ENCODE measurements around the gene LECT2.

LECT2 gene

DNA sequence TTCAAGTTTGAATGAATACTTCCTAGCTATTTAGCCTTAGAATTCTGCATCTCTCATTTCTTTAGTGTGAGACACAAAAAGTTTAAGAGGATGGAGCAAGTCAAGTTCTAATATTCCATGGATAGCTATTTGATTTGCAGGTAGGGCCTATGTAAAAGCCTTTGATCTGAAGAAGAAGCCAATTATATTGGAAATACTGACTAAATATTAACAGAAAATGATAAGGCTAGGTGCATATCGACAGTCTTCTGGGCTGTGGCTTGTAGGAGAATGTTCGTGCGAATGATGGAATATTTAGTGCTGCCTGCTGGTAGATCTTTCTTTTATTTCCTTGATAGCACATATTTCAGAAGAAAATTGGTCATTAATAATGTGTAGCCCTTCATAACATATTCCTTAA is at the start of gene LECT2:
Gene LECT2 (minus strand): TSS at position 85 of the 400 bp plus-strand sequence. CDS start 150 bp downstream, outside the sequence.
- DNase-seq, result no peak

GRCh38 chr5:136004436-136004835 is 49.7 kb upstream of the LECT2 start:
- DNase-seq, result no peak

DNA sequence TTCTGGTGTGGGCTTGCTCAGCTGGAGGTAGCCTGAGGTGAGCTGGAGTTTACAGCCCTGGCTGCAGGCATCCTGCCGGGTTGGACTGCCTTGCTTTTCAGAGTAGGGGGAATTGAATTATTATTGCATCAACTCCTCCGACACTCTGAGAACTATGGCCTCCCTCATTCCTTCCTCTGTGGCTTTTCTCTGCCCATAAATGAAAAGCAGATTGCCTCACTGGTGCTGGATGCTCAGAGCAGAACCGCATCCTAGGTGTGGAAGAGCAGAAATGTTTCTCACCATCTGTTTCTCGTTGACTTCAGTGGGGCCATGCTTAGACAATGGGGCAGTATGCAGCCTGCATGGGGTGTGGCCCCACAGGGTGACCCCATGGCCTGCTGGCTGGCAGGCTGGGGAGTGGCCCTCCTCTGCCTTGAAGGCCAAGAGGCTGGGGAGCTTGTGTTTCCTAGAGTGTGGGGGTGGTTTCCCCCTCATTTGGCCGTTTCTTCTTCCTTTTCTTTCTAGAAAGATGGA is 46.7 kb upstream of the LECT2 start:
- DNase-seq, result no peak

GRCh38 chr5:136000932-136001331 is 46.1 kb upstream of the LECT2 start:
- no peak for DNase-seq

GRCh38 chr5:136000147-136000546 is 45.4 kb upstream of the LECT2 start:
- DNase-seq, result no peak

DNA sequence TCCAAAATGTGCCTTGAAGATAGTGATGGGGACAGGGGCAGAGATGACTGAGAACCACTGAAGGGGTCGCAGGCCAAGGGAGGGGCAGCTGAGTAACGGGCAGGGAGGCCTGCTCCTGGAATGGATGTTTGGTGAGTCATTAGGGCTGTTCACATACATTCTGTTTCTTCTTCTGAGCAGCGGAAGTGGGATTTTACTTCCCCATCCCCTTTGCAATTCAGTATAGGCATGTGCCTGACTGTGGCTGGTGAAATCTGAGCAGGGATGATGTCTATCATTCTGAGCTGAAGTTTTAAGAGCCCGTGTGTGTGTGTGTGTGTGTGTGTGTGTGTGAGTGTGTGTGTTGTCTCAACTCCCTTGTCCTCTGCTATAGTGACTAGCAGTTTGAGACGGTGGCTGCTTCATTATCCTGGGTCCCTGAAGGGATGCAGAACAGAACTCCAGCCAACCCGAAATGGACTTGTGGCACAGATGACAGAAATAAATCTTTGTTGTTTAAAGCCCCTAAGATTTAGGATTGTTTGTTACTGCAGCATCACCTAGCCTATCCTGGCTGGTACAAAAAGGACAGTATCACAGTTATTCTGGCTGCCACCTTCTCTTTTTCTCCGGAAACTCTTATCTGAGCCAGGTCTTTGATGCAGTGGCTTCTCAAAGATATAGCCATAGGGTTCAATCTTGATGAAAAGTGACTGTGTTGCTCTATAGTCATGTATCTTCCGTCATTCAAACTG is 44.8 kb upstream of the LECT2 start:
- no peak for DNase-seq

DNA sequence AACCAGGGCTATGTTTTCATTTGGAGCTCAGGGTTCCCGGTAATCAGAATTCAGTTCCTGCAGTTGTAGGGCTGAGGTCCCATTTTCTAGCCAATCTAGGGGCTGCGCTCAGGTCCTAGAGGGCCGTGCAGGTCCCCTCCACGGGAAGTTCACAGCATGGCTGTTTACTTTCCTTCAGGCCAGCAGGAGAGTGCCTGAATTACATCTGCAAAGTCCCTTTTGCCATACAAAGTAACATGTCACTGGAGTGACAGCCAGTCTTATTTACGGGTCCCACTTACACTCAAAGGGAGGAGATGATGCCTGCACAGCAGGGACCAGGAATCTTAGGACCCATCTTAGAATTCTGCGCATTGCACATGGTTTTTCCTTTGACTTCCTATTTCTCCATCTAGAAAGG is 44.1 kb upstream of the LECT2 start:
- DNase-seq, result no peak

GRCh38 chr5:135997673-135998335 is 43.0 kb upstream of the LECT2 start:
- DNase-seq, result no peak

DNA sequence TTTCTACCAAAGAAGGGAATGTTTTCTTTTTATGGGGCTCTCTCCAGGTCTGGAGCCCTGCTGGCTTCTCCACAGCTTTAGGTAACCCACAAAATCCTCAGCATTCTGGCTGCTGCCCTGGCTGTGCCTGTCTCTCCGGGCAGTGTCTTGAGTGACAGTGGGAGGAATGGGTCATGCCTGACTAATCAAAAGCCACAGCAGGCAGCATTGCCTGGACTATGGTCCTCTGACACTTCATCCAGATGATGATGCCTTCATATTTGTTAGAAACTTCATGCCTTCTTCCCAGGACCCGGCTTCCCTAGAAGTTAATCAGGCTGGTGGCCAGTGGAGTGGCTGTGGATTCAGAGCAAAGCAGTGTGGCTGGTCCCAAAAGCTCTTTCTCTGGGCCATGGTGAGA is 41.8 kb upstream of the LECT2 start:
- no peak for DNase-seq

GRCh38 chr5:135995976-135996375 is 41.2 kb upstream of the LECT2 start:
- no peak for DNase-seq

- no peak for DNase-seq
These were observed 39.3 kb upstream of the LECT2 start for GRCh38 chr5:135993880-135994636.

GRCh38 chr5:135993335-135993879 is 38.6 kb upstream of the LECT2 start:
- no peak for DNase-seq

GRCh38 chr5:135991429-135991828 is 36.6 kb upstream of the LECT2 start:
- DNase-seq, result no peak

DNA sequence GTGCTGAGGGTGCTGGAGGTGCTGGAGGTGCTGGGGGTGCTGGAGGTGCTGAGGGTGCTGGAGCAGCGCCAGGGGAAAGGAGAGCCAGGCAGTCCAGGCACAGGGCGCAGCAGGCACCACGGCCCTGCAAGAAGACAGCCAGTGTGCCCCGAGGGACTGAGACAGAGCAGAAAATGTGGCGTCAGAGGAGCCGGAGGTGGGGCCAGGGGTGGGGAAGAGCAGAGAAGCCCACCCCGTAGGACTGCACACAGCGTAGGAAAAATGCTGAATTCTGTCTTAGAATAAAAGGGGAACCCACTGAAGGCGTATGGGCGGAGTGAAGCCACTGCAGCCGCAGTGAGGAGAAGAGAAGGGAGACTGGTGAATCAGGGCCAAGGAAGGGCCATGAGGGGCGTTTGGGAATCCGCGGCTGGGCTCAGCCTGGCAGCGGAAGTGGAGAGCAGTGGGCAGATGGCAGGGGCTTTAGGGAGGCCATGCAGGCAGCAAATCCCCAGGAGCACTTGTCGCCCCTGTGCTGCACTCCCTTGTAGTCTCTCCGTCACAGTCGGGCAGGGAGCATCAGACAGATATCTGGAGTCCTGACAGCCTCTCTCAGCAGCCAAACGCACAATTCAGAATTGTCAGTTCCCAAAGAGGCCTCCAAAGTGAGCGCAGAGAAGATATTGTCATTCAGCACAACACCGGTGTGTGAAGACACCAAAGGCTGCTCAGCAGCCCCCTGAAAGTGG is 35.9 kb upstream of the LECT2 start:
- DNase-seq, result no peak

DNA sequence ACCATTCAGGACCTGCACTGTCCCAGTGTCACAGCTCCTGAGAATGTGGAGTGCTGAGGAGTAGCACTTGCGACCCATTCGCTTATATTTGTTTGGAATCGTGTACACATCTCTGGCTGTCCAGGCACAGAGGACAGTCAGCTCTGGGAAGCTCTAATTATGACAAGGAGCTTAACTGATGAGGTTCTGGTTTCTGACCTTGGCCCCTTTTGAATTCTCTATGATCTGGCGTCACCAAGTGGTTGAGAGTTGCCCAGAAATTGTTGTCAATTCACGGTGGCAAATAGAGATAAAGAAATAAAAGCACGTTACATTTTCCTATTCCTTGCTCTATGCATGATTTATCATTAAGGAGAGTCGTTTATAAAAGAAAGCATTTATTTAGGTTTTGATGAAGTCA is 34.9 kb upstream of the LECT2 start:
- DNase-seq, result no peak

GRCh38 chr5:135988546-135988945 is 33.8 kb upstream of the LECT2 start:
- no peak for DNase-seq

DNA sequence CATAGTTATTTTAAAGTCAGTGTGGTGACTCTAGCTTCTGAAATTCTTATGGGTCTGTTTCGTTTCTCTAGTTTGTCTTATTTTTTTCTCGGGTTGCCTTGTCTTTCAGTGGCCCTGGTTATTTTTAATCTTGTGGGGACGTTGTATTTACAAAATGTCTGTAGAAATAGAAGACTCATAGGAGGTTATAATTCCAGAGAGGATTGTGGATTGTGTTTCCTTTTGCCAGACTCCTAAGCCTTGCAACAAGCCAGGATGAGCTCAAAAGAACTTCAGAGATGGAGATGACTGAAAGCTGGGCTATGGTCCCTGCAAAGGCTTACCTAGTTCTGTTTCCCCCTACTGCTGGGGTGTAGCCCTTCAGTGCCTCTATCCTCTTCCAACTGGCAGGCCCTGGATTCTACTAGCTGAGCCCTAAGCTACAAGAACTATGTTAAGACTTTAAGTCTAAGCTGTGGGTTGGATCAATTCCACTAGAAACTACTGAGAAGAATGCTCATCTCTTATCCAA is 32.2 kb upstream of the LECT2 start:
- DNase-seq, result no peak

- no peak for DNase-seq
These were observed 31.6 kb upstream of the LECT2 start for GRCh38 chr5:135986401-135986800.

- DNase-seq, result no peak
These were observed 31.2 kb upstream of the LECT2 start for GRCh38 chr5:135985951-135986350.

DNA sequence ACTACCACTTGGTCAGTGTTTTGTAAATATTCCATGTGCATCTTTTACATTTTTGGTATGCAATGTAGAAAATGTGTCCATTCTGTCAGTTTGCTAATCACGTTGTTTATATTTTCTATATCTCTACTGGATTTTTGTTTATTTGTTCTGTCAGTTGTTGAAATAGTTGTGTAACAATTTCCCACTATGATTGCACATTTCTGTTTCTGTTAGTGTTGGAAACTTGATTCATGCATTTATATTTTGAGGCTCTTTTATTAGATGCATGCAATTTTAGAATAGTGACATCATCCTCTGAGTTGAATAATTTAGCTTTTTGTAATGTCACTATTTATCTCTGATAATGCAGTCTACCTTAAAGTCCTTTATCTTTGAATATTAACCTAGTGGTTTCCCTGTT is 25.8 kb upstream of the LECT2 start:
- DNase-seq, result no peak

DNA sequence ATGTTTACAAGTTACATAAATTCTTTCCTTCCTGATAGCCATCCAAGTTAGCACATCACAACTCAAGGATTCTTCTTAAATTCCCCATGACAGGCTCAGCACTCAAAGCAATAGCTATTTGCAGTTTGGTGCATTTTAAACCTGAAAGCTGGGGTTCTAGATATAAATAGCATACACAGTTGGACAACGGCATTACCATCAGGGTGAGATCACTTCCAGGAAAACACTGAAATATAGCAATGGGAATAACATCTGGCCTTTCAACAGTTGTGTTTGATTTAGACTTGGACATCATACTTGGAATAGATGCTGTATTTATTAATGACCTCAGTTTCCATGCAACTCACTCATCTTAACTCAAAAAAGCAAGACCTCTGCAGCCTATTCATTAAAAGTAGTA is 24.7 kb upstream of the LECT2 start:
- no peak for DNase-seq

DNA sequence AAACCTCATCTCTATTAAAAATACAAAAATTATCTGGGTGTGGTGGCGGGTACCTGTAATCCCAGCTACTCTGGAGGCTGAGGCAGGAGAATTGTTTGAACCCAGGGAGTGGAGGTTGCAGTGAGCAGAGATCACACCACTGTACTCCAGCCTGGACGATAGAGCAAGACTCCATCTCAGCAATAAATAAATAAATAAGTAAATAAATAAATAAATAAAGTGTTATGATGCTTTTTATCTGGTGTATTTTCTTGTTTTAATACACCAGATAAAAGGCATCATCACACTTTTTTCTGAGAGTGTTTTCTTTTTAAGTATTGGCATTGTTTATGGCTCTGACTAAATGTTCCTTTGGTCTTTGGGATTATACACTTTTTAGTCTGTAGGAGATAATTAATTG is 24.2 kb upstream of the LECT2 start:
- DNase-seq, result no peak

Data from stimulated activated CD4-positive, alpha-beta T cell treated with anti-CD3 and anti-CD28 coated beads, Interleukin-2, amount 100 ng/mL, for 48 hours (primary cell).